Measurements from ENCODE around the gene DHX32.
"Not testable (repeated sequence)": the region's sequence is repeated elsewhere in the genome, so short reads cannot be mapped to it uniquely, and the experiment has no call there.

DHX32 gene

DNA sequence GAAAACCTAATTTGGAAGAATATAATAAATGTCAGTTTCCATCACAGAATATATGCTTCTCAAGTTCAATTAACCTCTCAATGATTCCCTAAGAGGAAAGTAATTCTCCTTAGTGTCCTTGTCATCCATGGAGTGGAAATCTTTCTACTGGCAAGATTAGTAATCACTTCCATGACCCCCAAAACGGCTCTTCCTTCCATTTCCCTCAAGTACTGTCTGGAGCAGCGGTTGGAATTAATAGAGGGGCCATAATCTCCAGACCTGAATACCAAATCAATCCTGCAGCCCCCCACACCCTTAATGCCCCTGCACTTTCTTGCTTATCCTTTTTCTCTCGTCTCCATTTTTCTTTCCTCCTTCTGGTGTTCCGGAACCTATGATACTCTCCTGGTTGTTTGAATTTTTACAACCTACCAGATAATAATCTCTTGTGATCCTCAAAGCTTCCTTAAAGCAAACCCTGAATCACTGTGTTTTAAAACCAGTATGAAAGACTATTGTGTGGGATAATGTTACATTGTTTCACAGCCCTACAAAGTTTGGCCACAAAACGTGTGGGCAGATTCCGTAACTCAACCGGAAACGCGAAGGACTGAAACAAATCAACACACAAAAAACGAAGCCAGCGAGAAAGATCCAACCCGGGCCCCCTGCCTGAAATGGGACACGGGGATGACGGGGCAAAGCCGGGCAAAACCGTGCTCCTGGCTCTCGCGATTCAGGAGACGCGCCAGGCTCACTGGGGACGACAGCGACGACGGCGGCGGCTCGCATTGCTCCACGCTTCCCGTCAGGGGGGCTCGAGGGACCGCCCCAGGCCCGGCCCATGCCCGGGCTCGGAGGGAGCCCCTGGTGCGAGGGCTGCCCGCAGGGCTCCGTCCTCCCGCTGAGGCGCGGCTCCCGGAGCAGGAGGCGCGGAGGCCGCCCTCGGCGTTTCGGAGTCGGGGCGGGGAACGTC, 14.3 kb upstream of the DHX32 start:
- FAIRE-seq = not testable (repeated sequence)

DNA sequence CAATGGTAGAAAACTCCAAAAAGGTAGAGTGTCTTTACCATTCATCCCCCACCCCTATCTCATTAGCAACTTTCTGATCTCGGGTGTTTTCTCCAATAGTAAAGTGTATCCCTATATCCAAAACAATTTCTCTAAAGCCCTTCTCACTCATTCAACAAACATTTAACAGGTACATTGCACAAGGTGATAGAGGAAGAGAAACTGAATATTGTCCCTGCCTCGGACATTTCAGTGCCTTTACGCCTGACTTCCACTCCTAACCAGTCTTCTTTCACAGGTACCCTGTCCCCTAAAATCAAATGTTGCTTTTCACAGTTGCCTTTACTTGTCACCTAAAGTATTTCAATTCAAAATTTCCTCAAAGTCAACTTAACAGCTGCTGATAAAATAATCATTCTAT, 13.1 kb upstream of the DHX32 start:
- not testable (repeated sequence) for FAIRE-seq

DNA sequence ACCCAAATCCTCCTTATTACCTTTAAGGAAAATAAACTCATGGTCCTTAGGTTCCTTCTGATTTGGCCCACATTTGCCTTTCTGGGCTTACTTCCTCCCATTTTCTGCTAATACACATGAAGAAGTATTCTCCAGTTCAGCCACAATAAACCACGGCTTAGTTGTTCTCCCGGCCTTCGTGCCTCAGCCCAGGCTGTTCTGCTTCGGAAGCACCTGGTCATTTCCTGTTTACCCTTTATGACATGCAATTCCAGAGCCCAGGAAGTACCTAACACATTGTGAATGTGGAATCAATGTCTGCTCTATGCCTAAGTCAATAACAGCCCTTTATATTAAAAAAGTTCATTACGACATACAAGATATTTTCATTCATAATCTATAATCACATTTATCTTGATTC, 11.3 kb upstream of the DHX32 start:
- not testable (repeated sequence) for FAIRE-seq

DNA sequence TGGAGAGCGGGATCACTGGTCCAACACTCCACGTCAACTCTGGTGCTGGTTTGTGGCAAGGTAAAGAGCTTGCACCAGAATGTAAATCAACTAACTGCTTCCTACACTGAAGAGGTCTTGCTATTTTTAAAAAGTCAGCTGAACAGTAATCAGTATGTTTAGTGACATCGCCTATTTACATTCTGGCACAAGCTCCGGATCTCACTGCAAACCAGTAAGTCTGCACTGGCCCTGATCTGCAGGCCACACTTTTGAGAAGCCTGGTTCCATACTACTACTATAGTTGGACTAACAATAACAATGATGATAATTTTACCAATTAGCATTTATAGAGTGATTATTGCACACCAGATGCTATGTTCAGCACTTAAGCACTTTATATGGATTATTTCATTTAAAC, 8.3 kb upstream of the DHX32 start:
- not testable (repeated sequence) for FAIRE-seq

DNA sequence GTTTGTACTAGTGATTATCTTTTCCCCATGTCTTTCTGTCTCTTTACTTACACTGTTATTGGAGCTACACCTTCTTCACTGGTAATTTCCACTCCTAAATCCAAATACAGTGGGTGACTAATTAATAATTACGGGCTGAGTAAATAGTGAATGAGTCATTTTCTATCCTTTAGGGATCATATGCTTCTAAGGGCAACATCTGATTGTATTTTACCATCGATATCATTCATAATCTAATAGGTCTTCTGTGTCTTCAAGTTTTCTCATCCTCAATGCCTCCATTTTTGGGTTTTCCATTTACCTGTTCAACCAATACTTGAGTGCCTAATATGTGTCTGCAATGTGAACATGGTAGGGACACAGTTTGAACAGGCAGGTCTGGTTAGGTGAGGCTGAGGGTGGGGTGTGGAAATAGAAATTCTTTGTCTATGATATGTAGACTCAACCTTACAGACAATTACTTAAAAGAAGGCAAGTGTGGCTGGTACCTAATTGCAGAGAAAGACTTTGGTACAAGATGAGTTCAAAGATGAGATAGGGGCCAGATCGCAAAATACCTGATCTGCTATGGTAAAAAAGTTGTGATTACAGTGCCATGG, 5.9 kb upstream of the DHX32 start:
- no peak for FAIRE-seq

DNA sequence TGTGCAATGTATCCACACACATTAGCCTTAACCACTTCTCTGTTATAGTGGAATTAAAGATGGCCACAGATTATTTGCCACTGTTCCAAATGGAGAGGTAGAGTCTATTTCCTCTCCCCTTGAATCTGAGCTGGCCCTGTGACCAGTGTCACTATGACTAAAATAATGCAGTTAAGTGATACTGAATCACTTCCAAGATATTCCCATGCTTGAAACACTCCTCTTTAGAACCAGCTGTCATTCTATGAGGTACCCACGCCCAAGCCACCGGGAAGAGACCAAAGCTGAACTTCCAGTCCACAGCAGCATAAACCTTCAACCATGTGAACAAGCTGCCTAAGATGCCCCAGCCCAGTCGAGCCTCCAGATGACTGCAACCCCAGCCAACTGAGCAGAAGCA, 2.1 kb upstream of the DHX32 start:
- no peak for FAIRE-seq

DNA sequence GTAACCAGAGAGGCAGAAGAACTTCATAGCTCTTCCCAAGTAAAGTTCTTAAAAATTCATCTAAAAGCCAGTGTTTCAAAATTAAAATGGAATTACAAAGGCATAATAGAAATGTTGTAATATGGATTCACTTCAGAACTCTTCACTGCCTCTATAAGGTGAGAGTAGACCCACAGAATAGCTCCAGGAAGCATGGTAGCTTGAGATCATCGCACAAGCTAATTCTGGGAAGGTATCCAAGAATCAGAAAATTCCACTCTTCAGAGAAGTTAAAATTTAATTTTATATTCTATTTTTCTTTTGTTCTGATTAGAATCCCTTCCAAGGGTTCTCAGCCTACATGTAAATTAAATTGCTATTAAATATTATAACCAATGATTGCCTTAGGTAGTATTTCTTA, 1.5 kb upstream of the DHX32 start:
- no peak for FAIRE-seq

DNA sequence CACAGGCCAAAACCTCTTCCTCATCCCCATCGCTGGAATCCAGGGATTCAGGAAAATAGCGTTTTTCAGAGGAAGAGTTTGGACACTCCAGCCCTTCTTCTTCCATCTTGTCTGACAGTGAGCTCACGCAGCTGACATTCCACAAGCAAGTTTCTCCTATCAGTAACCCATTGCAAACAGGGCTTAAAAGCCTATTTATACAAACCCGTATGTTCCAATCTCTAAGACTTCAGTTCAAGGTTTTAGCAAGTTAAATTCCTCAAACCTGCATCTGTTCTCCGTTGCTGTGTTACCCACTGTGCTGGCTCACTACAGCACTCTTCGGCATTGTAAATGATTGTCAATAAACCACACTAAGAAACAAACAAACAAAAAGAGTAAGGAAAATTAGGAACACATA, 373 bp downstream of the DHX32 start:
- FAIRE-seq = no peak

DNA sequence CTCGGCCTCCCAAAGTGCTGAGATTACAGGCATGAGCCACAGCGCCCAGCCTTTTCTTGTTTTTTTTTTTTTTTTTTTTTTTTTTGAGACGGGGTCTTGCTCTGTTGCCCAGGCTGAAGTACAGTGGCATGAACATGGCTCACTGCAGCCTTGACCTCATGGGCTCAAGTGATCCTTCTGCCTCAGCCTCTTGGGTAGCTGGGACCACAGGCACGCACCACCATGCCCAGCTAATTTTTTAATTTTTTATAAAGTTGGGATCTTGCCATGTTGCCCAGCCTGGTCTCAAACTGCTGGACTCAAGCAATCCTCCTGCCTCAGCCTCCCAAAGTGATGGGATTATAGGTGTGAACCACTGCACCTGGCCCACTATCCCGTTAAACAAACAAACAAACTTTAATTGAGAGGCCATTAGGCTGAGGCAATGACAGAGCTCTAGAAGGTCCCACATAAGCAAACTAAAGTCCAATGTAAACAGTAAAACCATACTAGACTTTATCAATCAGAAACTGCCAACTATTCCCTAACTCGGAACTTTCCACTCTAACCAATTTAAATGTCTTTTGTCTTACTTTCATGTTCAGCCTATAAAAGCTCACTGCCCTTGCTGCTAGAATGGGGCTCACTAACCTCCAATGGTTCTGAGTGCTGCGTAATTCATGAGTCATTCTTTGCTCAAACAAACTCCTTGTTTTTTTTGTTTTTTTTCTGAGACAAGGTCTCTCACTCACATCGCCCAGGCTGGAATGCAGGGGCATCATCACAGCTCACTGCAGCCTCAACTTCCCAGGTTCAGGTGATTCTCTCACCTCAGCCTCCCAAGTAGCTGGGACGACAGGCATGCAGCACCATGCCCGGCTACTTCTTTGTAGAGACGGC, 1.9 kb downstream of the DHX32 start:
- FAIRE-seq = no peak

DNA sequence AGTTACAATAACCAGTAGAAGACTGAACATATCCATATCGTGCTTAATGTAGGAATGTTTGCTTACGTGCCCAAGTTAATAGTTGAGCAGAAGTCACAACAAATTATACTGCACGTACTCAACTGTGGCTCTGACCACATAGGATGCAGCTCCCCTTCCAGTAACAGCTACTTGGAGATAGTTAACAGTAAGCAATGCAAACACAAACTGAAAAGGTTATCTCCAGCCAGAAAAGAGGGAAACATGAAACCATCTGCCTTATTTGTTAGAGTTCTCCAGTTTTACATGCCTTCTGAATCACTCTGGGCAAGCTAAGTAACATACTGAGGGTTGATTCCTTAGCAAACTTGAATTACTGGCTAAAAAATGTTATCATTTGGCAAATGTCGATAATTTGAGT, 9.8 kb downstream of the DHX32 start:
- FAIRE-seq = no peak

DNA sequence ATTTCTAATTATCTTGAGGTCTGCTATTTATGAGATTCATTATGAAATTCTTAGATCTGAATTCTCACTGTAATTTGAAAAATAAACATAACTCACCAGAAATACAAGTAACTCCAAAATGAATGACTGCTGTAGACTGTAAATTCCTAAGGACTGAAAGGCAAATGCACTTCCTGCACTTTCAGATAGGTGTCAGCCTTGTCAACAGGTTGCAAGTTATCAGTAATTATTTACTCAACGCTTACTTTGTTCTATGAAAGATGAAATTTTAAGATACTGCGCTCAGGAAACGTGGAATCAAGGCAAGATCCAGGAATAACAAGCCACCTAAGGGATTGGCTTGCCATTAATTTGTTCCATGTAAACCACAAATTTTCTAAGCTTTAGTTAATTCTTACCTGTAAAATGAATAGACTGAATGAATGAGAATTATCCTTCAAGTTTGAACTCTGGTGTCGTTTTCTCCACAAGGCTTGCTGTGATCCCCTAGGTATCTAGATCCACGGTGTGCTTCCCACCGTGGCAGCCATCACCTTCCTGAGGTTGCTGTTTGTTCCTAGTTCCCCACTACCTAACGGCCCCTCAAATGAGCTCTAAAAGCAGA, 12.6 kb downstream of the DHX32 start:
- FAIRE-seq = peak; percentile 92

DNA sequence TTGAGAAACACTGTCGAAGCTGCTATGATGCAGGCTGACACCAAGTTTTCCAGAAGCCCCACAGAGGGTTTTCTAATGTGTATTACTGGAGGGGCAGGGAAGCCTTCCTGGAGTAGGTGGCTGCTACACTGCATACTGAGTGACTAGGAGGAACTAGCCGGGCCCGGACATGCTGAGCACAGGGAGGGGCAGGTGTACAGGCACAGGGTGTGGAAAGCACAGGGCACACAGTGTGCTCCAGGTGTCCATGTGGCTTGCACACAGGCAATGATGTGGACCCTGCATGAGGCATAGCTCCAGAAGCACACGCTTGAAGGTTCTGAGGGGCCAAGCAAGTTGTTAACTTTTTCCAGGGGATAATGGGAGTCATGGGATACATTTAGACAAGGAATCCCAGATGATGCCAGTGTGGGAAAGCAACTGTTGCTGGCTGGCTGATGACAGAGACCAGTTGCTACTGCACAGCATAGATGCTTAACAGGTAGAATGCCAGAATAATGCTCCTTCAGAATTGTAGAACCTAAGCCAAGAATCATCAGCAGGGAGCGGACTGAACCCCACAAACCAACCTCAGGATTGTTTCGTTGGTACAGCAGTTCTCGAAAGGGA, 14.6 kb downstream of the DHX32 start:
- no peak for FAIRE-seq

DNA sequence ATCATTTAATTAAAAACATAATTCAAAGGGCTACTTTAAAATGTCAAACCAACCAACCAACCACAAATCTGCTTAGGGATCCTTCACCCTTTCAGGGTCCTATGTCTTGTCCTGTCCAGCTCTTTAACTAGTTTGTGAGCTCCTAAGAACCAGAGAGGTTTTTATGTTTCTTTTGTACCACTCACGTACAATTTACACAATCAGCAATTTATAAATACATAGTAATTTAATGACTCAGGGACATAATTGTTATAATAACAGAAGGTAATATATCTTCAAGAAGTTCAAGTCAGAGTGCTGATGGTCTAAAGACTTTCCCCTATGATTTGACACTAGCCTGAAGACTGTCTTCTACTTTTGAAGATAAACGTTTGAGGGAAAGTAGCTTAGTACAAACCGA, 16.0 kb downstream of the DHX32 start:
- FAIRE-seq = no peak

DNA sequence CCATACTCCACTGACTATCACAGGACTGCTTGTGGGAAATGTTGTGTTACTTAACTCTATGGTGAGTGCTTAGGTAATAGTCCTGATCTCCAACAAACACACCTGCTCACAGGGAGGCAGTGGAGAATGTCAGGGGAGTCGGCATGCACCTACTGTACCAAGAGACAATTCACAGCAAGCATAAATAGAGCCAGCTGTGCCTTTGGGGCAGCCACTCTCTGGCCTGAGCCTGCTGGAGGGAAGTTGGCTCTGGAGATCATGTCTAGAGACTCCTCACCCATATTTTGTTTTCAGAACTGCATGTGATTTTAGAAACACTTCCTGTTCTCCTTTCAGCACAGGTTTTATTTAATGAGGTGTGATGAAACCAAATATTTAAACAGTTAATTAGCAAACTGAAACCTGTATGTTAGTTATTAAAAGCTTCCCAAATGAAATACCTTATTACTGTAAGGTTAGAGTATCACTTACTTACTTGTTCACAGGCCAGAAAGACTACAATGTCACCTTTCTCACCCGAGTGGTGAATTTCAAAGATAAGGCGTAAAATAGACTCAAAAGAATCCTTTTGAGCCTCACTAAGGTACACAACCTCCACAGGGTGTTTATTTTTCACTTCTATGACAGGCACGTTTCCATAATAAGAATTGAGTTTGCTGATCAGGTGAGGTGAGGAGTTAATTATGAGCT, 21.8 kb downstream of the DHX32 start:
- no peak for FAIRE-seq

DNA sequence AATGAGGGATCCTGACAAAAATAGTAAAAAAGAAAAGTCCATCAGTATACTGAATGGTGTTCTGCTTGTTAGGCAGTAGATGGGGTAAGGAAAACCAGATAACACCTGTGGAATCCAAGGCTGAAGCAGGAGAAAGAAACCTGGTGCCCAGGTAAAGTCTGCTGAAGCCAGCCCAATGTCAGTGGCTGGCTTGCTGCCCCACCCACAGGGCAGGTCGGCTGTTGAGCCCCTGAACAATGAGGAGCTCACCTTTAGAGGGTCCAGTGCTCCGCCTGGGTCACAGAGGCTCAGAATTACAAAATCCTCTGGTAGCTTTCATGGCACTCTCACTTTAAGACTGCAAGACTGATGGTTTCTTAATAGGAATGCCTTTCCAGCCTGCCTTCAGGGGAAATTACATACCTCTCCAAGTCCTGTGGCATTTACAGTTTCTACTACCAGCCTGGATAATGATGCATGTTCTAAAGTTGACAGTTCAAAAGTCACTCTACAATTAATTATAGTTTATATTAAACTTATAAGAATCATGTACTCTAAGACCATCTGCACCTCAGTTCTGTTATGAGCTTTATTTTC, 23.8 kb downstream of the DHX32 start:
- FAIRE-seq = no peak

DNA sequence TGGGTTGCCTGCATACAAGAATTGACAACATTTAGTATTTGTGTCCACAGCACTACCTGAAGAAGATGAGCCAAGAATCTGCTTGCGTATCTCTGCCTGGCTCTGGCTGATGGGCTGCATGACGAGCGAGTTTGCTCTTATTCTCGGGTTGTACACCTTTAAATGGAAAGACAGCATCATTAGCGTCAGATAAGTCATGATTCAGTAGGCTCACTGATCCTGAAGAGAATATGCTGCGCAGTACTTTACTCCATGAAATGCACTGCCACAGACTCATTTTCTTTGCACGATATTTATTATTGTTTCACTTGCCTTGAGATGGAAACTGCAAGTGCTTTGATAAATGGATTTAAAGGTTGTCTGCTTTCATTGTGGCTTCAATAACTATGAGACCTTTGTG, 28.6 kb downstream of the DHX32 start:
- FAIRE-seq = no peak

DNA sequence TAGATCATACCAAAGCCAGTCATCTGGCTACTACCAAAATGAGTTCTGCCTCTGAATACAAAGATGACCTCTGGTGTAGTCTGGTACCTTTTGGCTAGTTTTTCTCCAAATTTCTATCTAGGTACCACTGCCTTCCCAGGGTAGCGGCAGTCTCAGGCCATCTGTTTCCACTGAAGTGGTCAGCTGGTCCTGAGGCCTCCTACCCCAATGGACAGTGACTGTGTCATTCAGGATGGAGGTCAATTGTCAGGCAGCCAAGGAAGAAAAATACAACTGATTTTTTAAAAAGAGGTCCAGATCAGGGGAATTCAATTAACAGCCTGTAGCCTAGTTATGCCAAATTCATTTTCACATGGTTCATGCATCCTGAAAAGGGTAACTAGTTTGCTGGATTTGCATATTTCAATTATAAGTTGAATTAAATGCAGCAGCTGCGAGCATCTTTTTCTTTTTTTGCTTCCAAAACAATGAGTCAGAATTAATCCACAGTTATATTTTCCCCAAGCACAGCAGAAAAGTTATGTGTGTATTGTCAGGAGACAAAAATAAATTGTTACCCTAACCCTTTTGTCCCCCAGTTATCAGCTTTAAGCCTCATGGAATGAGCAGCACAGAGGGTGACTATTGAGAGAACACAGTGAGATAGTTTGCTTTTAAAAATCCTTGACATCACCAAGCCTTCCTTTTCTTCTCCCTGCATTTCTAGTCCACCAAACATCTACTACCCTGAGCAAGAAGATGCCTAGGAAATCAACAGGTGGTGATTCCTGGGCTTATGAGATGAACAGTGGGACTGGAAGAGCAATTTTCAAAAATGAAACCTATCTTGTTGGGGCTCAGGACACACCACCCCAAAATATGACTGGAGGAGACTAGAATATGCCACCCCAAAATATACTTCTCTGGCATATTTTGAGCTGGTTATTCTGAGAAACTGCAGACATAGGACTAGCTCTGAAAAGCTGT, 30.0 kb downstream of the DHX32 start:
- FAIRE-seq = no peak

DNA sequence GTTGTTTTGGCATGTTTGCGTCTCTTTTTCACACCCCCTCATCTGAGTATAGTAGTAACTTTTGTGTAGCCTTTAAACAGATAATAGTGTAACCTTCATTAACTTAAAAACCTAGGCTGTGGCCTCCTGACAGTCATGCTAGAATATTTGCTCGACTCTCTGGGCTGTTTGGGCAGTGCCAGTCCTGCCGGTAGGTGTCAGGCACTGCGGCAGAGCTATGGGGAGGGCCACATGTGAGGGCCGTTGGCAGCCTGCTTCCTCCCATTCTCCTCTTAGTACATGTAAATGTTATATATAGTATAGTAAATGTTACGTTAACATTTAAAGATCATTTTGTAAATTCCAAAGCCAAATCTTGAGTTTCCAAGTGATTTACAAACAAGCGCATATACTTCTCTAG, 31.6 kb downstream of the DHX32 start:
- FAIRE-seq = no peak

DNA sequence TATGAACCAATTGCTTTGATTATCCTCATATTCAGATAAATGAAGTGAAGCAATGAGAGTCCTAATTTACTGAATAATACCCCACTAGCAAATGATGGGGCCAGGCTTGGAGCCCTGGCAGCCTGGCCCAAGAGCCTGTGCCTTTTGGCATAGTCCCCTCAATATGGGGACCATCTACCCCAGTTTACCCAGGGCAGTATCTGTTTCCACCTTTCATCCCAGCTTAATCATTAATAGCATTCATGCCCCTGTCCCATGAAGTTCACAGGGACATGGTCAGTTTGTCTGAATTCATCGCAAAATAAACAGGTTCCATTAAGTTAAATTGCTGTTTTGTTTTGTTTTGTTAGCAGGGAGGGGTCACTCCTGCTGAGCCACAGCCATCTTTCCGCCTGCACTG, 32.2 kb downstream of the DHX32 start:
- no peak for FAIRE-seq

DNA sequence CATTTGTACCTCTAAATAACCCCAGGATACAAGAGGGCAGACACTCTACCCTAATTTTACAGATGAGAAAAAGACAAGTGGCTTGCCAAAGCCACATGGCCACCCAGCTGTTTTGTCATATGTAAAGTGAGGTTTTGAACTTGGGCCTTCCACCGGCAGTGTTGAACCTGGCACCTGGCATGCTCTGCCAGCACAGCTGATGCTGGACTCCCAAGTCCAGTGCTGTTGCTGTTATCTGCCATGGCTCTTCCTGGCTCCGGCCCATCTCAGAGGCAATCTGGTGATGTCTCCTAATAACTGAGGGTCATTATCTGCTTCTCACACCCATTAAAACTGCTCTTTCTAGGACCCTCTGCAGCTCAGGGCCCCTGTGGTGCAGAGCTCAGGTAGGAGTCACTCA, 32.7 kb downstream of the DHX32 start:
- no peak for FAIRE-seq
